Loucy (cell line): Measurements from ENCODE around the gene NFATC4.

Experiments used
- CTCF ChIP-seq: fragments of 200-600 bp; sonication (generic); conservative IDR thresholded peaks from 2 replicates; pipeline ENCODE4 v1.5.1; 2014; ENCODE audit warnings: mild to moderate bottlenecking, antibody characterized with exemption, low read length
- EZH2phosphoT487 ChIP-seq: fragments of 200-600 bp; IDR thresholded peaks from 2 replicates; pipeline ENCODE4 v1.6.1; 2018; ENCODE audit warnings: antibody characterized with exemption, mild to moderate bottlenecking, moderate library complexity, borderline replicate concordance

GRCh38 chr14:24382064-24382371 lies 14.0 kb downstream of the NFATC4 start:
- TF ChIP-seq CTCF, result no peak
- TF ChIP-seq EZH2phosphoT487, result no peak
